SKM-1 (cell line): Measurements from ENCODE around the gene CRACR2B.

Experiments used
- DNase-seq: peaks from one replicate; lab custom pipeline; 2025; ENCODE audit not compliant: unreplicated experiment; lab: John Stamatoyannopoulos, UW

The CRACR2B gene

GRCh38 chr11:794766-795633 is 32.7 kb upstream of the CRACR2B start:
- DNase-seq: no peak

DNA sequence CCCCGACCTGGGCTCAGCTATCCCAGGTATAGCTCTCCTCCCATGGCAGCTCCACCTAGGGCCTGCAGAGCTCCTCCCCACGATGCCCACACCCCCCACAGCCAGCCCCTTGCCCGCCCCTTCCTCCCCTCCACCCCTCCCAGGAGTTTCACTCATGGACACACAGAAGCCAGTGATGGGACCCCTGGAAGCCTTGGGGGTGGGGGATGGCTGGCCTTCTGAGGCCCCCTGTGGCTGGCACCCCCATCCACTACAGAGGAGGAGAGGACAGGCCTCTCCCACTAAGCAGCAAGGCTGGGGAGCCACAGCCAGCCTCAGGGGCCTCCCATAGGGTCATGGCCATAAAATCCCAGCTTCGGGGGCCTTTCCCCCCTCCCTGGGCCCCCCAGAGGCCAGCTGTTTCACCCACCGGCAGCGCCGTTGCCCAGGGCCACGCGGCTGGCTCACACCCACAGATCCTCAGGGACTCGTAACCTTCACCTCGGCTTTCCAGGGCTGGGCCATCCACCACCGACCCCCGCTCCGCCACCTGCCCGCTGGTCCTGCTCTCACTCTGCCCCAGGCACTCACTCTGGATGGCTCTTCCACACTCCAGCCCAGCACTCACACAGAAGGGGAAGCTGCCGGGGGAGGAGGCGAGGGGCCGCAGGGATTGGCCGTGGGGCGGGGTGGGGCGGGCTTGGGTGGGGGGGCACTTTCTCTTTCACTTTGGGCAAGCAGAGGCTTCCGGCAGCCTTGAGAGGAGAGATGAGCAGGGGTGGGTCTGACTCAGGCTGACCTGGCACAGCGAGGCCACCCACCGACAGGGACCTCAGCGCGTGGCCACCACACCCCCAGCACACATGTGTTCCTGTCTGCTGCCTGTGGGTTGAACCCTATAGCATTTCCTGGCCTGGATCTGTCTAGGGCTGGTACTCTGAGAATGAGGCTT is 31.8 kb upstream of the CRACR2B start:
- DNase-seq: peak; percentile 77

DNA sequence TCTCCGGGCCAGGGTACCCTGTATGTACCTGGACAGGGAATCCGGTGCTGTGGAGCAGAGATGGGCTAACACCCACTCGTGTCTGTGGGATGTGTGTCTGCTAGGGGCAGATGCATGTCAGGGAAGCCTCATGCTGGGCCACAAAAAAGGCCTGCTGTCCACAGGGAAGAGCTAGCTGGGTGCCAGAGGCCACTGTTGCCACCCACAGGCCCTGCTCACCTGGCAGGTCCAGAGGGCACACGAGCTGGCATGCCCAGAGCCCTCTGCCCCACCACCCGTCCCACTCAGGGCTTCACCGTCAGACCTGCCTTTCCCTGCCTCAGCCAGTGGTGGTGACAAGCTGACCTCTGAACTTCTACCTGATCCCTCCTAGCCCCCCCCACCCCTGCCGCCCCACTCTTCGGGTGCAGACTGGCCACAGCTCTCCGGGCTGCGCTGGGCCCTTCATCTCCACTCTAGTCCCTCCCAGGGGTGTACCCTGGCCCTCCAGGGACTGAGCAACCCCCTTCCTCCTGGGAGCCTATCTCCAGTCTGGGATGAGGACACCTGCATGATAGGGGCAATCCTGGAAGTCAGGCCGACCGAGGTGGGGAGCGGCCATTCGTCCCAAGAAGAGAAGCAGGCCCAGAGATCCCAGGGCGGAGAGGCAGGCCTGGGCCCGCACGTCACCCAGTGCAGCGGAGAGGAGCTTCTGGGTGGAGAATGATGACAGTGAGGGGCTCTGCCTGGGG is 31.0 kb upstream of the CRACR2B start:
- no peak for DNase-seq

DNA sequence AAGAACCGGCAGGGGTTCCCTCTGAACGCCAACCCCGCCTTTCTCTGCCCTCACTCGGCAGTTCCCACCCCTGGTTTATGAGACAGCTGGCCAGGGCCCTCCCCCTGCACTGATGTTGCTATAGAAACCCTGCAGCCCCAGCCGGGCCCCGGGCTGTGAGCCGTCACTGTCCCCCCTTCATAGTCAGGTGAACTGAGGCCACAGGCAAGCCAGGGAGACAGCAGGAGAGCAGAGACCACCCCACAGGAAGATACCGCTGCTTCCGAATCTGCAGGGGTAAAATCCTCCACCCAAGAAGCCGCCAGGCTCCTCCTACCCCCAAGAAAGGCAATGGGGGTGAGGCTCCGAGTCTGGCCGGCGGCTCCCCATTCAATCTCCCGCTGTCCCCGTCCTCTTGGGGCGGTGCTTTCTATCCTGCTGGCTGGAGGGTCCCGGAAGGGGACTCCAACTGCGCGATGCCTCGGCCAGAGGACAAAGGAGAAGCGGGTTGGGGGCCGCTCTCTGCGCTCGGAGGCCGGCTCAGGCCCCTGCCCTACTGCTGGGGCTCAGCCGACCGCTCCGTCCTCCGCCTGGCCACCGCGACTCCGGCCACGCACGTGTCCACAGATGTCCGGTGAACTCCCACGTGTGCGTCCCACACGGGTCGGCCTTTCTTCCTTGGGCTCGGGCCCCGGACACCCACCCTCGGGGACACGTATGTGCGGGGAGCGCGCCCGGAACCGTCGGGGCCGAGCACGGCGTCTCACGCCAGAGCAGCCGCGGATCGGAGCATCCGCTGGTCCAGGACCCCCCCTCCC is 30.2 kb upstream of the CRACR2B start:
- peak; percentile 55 for DNase-seq

- peak; percentile 51 for DNase-seq
These were observed 29.5 kb upstream of the CRACR2B start, which contains the start of gene SLC25A22 for GRCh38 chr11:798093-798713. SLC25A22 (minus strand) TSS chr11:798281; CDS start chr11:795006, 3,275 bp downstream.

DNA sequence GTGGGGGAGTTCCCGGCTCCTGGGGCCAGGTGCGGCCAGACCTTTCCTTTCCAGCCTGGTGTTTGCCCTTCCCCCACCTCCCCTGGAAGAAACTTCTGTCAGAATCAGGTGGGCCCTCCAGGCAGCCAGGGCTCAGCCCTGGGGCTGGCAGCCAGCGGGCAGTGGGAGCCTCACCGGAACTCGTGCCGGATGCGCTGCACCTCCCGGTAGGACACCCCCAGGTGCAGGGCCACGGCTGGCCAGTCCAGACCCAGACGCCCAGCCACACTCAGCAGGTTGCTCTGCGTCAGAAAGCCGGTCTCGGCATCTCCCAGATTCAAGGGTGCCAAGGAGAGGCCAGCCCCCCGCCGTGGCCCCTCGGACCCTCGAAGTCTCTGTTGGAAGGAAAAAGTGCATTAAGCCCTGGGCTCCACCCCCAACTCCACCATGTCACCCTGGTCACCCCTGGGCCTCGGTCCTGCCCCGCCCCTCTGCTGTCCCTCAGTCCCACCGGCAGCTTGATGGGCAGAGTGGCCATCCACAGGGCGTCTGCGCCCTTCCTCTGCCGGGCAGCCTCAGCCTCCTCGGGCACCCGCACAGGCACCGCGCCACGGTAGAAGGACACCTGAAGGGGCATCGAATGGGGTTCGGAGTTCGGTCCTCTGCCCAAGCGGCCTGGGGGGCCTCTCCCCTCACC is 27.9 kb upstream of the CRACR2B start:
- no peak for DNase-seq

DNA sequence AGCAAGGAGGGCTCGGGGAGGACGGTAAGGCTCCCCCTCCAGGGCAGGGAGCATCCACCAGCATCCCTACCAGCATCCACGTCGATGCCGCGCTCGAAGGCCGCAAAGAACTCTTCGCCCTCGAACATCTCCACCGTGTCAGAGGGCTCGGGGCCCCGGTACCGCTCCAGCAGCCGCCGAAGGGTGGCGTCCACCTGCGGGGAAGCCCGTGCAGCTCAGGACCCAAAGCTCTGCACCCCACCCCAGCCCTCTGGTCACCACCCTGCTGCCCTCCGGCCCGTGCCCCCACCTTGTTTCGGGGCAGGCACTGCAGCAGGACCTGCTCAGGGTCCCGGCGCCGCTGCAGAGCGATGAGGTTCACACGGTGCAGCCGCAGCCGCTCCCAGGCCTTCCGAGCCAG is 27.2 kb upstream of the CRACR2B start:
- DNase-seq: no peak

- DNase-seq: no peak
These were observed 26.5 kb upstream of the CRACR2B start for GRCh38 chr11:801097-801780.

DNA sequence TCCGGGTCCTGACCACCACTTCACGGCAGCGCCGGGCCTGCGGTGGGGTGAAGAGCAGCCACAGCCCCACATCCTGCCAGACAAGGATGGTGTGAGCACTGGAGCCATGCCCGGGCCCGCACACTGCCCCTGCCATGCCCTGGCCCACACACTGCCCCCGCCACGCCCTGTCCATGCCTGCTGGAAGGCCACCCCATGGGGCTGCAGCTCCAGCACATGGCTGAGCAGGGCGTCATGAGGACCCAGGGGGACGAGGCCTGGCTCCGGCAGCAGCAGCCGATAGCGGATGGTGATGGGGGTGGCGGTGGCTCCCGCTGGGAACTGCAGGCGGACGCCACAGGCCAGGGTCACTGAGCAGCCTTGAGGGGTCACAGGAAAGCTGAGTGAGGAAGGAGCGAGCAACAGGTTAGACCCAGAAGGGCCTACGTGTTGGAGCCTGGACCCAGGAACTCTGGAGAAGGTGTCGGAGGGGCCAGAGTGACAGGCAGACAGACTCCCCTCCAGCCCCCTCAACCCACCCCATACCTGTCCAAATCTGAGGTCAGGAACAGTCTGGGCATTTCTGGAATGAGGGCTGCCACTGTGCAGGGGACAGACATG is 25.6 kb upstream of the CRACR2B start:
- DNase-seq: no peak

- no peak for DNase-seq
These were observed 24.8 kb upstream of the CRACR2B start for GRCh38 chr11:802693-803466.

- no peak for DNase-seq
These were observed 24.3 kb upstream of the CRACR2B start for GRCh38 chr11:803467-803742.

DNA sequence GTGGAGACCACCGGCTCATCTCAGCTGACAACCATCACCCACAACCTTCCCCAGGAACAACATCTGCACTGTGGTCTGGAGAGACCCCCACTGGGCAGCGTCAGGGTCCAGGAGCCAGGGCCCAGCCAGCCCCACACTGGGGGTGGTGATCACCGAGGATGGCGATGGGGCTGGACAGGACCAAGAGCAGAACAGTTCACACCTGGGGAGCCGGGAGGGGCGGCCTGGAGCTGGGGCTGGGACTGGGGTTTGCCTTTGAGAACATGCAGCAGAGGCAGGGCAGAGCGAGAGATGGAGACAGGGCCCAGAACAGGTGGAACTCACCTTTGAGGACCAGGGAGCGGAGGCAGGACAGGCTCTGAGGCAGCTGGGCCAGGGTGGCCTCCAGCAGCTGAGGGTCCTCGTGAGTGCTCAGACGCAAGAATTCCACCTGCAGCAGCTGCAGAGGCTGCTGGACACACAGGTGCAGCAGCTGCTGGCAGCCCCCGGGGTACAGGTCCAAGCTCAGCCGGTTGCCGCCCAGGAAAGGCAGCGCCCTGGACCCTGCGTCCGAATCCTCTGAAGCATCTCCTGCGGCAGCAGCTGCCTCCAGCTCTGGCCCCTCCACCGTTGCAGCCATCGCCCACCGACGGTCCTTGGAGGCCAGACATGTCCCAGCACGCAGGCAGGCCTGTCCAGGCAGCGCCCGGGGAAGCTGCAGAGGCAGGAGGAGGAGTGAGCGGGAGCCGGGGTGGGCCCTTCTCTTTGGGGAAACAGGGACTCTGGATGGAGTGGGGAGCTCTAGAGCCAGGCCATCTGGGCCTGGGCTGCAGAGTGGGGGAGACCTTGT is 23.7 kb upstream of the CRACR2B start:
- no peak for DNase-seq

- no peak for DNase-seq
These were observed 23.1 kb upstream of the CRACR2B start for GRCh38 chr11:804599-804964.

DNA sequence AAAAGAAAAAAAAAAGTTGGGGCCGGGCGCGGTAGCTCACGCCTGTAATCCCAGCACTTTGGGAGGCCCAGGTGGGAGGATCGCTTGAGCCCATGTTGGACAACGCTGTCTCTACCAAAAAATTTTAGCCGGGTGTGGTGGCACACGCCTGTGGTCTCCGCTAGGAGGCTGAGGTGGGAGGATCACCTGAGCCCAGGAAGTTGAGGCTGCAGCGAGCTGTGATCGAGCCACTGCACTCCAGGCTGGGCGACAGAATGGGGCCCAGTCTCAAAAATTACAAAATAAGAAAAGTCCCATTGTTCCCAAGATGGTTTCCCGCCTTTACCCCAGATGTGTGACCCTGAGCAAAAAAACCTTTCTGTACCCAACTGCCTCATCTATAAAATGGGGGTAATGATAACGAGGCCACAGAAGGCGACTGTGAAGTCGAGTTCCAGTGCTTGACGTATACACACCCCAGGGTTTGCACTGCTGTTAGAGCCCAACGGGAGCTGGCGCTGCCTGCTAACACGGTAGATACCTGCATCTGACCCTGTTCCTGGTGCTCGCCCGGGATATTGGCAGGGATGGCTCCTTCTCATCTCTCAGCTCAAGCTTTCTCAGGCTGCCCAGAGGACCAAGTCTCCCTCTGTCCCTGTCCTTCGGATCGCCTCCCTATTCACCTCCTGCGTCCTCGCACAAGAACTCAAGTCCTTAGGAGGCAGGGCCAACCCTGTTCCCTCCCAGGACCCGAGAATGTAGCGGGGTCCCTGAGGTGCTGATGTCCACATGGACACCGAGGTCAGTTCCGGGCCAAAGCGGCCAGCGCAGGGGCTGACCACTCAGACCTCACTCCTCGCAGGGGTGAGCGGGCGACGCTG is 19.1 kb upstream of the CRACR2B start:
- DNase-seq: no peak

GRCh38 chr11:809287-810039 is 18.3 kb upstream of the CRACR2B start, which contains the start of gene RPLP2:
RPLP2 (plus strand) TSS chr11:809967; CDS start chr11:810235, 268 bp downstream.
- DNase-seq: peak; percentile 86
